H1 (cell line): Measurements from ENCODE around the gene EPHA10. TPM values are rescaled to one million over a fixed set of nuclear protein-coding genes. Genes with fewer than 3 reads are reported as not detected.

ENCODE experiments used
- CTCF ChIA-PET: fragments of 300-600 bp; sonication (Branson Sonifier 250); formaldehyde crosslinking; loops from one replicate; lab custom pipeline; 2021; ENCODE audit not compliant: partially characterized antibody; lab: Charles Lee
- POLR2A ChIA-PET: fragments of 300-600 bp; sonication (Branson Sonifier 250); formaldehyde crosslinking; loops from one replicate; lab custom pipeline; 2021; ENCODE audit warnings: inconsistent platforms; ENCODE audit not compliant: partially characterized antibody; lab: Charles Lee
- DNase-seq, 2 experiments: peaks; one replicate each; pipeline versions ENCODE4 v3.0.0 to v3.0.0-alpha.2; 2010 to 2022; ENCODE audit warnings: low spot score in 2 of 2, low read depth in 1 of 2, mixed read lengths in 1 of 2
- FAIRE-seq: peaks from 2 replicates; lab custom pipeline; 2011; peaks lifted over from hg19 to GRCh38; lab: Jason Lieb, UNC
- H2AFZ ChIP-seq: 2 replicates; pipeline ENCODE4 v1.8.1; 2012; ENCODE audit warnings: low read length, inconsistent platforms
- H2AK5ac ChIP-seq: 2 replicates; pipeline ENCODE4 v1.6.1; 2013; ENCODE audit warnings: low read depth, low read length
- H2BK120ac ChIP-seq: replicated peaks from 2 replicates; pipeline ENCODE3; 2013; ENCODE audit warnings: low read depth, low read length, inconsistent platforms
- H2BK12ac ChIP-seq: 2 replicates; pipeline ENCODE4 v1.6.1; 2013; ENCODE audit warnings: low read depth, low read length
- H2BK15ac ChIP-seq: 2 replicates; pipeline ENCODE4 v1.6.1; 2013; ENCODE audit warnings: low read length
- H2BK20ac ChIP-seq: 2 replicates; pipeline ENCODE4 v1.6.1; 2013; ENCODE audit warnings: low read length
- H2BK5ac ChIP-seq: 2 replicates; pipeline ENCODE4 v1.6.1; 2013; ENCODE audit warnings: low read depth, low read length
- H3K14ac ChIP-seq: 2 replicates; pipeline ENCODE4 v1.6.1; 2013; ENCODE audit warnings: inconsistent platforms; ENCODE audit not compliant: insufficient read length
- H3K18ac ChIP-seq: 2 replicates; pipeline ENCODE4 v1.6.1; 2013; ENCODE audit warnings: low read length; ENCODE audit errors: extremely low read depth
- H3K23ac ChIP-seq: 2 replicates; pipeline ENCODE4 v1.6.1; 2013; ENCODE audit warnings: inconsistent platforms; ENCODE audit not compliant: insufficient read length
- H3K23me2 ChIP-seq: 2 replicates; pipeline ENCODE4 v1.6.1; 2013; ENCODE audit warnings: low read depth, low read length
- H3K27ac ChIP-seq: 2 replicates; pipeline ENCODE4 v1.6.1; 2011; ENCODE audit warnings: low read depth, low read length, inconsistent platforms
- H3K27me3 ChIP-seq, 4 experiments: replicated peaks in 1 of 4; 1 replicate in 1 of 4; 2 replicates in 3 of 4; pipeline versions ENCODE4 v1.6.1 to v1.8.1; 2011 to 2013; ENCODE audit warnings: low read length in 3 of 4, mild to moderate bottlenecking in 3 of 4, inconsistent platforms in 2 of 4, mixed read lengths in 2 of 4, moderate library complexity in 1 of 4; ENCODE audit not compliant: control insufficient read depth in 3 of 4, insufficient read depth in 3 of 4; ENCODE audit errors: extremely low read depth in 1 of 4
- H3K36me3 ChIP-seq, 4 experiments: 2 replicates each; pipeline versions ENCODE4 v1.6.1 to v1.8.1; 2011 to 2013; ENCODE audit warnings: mild to moderate bottlenecking in 4 of 4, low read length in 3 of 4, moderate library complexity in 2 of 4, control low read depth in 1 of 4, inconsistent platforms in 1 of 4; ENCODE audit not compliant: insufficient read depth in 4 of 4, control insufficient read depth in 2 of 4
- H3K4ac ChIP-seq: replicated peaks from 2 replicates; pipeline ENCODE3; 2013; ENCODE audit warnings: low read length, low read depth, mixed read lengths, inconsistent platforms; ENCODE audit not compliant: insufficient read length
- H3K4me1 ChIP-seq, 4 experiments: replicated peaks in 1 of 4; 1 replicate in 1 of 4; 2 replicates in 3 of 4; pipeline versions ENCODE4 v1.6.1 to v1.8.1; 2011 to 2013; ENCODE audit warnings: low read length in 3 of 4, inconsistent platforms in 2 of 4, mixed read lengths in 1 of 4; ENCODE audit not compliant: insufficient read depth in 4 of 4, control insufficient read depth in 3 of 4
- H3K4me2 ChIP-seq, 2 experiments: 2 replicates each; pipeline versions ENCODE4 v1.6.1 to v1.8.1; 2011 to 2013; ENCODE audit warnings: low read depth in 2 of 2, low read length in 2 of 2, control low read depth in 1 of 2, inconsistent platforms in 1 of 2, mild to moderate bottlenecking in 1 of 2; ENCODE audit not compliant: insufficient read depth in 1 of 2
- H3K4me3 ChIP-seq, 4 experiments: fragments of 200-600, 300-600 bp in 1 of 4; sonication (generic), shearing (Covaris generic), sonication (Bioruptor Twin) in 1 of 4; 2 replicates each; pipeline versions ENCODE4 v1.5.1 to v1.8.1; 2011 to 2016; ENCODE audit warnings: low read length in 4 of 4, low read depth in 3 of 4, control low read depth in 2 of 4, inconsistent platforms in 2 of 4, mild to moderate bottlenecking in 2 of 4, mixed read lengths in 1 of 4, moderate library complexity in 1 of 4; ENCODE audit not compliant: insufficient read depth in 2 of 4; ENCODE audit errors: extremely low read depth in 1 of 4
- H3K56ac ChIP-seq: replicated peaks from 2 replicates; pipeline ENCODE3; 2013; ENCODE audit warnings: low read depth, mild to moderate bottlenecking, mixed read lengths, low read length, inconsistent platforms; ENCODE audit not compliant: insufficient read length
- H3K79me1 ChIP-seq: 2 replicates; pipeline ENCODE4 v1.6.1; 2013; ENCODE audit warnings: low read depth, low read length, control low read depth
- H3K79me2 ChIP-seq, 2 experiments: 2 replicates each; pipeline versions ENCODE4 v1.6.1 to v1.8.1; 2012 to 2013; ENCODE audit warnings: low read length in 2 of 2, mild to moderate bottlenecking in 2 of 2, inconsistent platforms in 1 of 2; ENCODE audit not compliant: insufficient read depth in 2 of 2, control insufficient read depth in 1 of 2
- H3K9ac ChIP-seq, 4 experiments: replicated peaks in 1 of 4; 1 replicate in 1 of 4; 2 replicates in 3 of 4; pipeline versions ENCODE4 v1.6.1 to v1.8.1; 2011 to 2013; ENCODE audit warnings: low read depth in 3 of 4, low read length in 3 of 4, control low read depth in 2 of 4, mild to moderate bottlenecking in 2 of 4, moderate library complexity in 2 of 4, inconsistent platforms in 1 of 4; ENCODE audit errors: extremely low read depth in 1 of 4
- H3K9me3 ChIP-seq, 2 experiments: 2 replicates each; pipeline versions ENCODE4 v1.6.1 to v1.8.1; 2012 to 2013; ENCODE audit warnings: mild to moderate bottlenecking in 2 of 2, moderate library complexity in 2 of 2, control low read depth in 1 of 2, inconsistent platforms in 1 of 2, low read depth in 1 of 2, low read length in 1 of 2, mixed read lengths in 1 of 2; ENCODE audit not compliant: insufficient read depth in 2 of 2
- H4K20me1 ChIP-seq, 2 experiments: replicated peaks in 1 of 2; 2 replicates each; pipeline versions ENCODE3 to v1.8.1; 2011 to 2013; ENCODE audit warnings: inconsistent platforms in 2 of 2, low read length in 2 of 2, mild to moderate bottlenecking in 1 of 2; ENCODE audit not compliant: insufficient read depth in 2 of 2, control insufficient read depth in 1 of 2
- H4K5ac ChIP-seq: 2 replicates; pipeline ENCODE4 v1.6.1; 2013; ENCODE audit warnings: low read length, low read depth, mixed read lengths, inconsistent platforms; ENCODE audit not compliant: insufficient read length
- H4K8ac ChIP-seq: 2 replicates; pipeline ENCODE4 v1.8.0; 2013; ENCODE audit warnings: mild to moderate bottlenecking, moderate library complexity, low read length, inconsistent platforms; ENCODE audit not compliant: insufficient read depth; ENCODE audit errors: extremely low read depth
- H4K91ac ChIP-seq: replicated peaks from 2 replicates; pipeline ENCODE3; 2013; ENCODE audit warnings: low read length, mixed read lengths, inconsistent platforms; ENCODE audit not compliant: insufficient read length
- ASH2L ChIP-seq: fragments of 200-600, 300-600 bp; sonication (generic); IDR thresholded peaks from one replicate; pipeline ENCODE4 v1.7.1; 2017; ENCODE audit warnings: low read length
- CBX5 ChIP-seq: fragments of 300-800, 300-1000 bp; sonication (generic); IDR thresholded peaks from 2 replicates; pipeline ENCODE4 v1.7.1; 2016; ENCODE audit warnings: antibody characterized with exemption, low read length, low read depth
- CHD2 ChIP-seq: IDR thresholded peaks from 2 replicates; pipeline ENCODE4 v1.6.1; 2012; ENCODE audit warnings: low read length, improper control_type of control experiment
- EGR1 ChIP-seq: IDR thresholded peaks from 2 replicates; pipeline ENCODE4 v1.6.1; 2011; ENCODE audit warnings: low read depth, low read length, borderline replicate concordance
- EP300 ChIP-seq, 2 experiments: IDR thresholded peaks; 1 replicate in 1 of 2; 2 replicates in 1 of 2; pipeline ENCODE4 v1.6.1; 2011 to 2012; ENCODE audit warnings: low read depth in 2 of 2, low read length in 2 of 2, mild to moderate bottlenecking in 2 of 2, borderline replicate concordance in 1 of 2, inconsistent platforms in 1 of 2, moderate library complexity in 1 of 2
- GABPA ChIP-seq: IDR thresholded peaks from 2 replicates; pipeline ENCODE4 v1.6.1; 2011; ENCODE audit warnings: mild to moderate bottlenecking, low read length, moderate library complexity, borderline replicate concordance; ENCODE audit not compliant: insufficient read depth
- HDAC2 ChIP-seq, 2 experiments: fragments of 300-600 bp in 1 of 2; sonication (generic) in 1 of 2; IDR thresholded peaks; 2 replicates each; pipeline ENCODE4 v1.6.1; 2011 to 2012; ENCODE audit warnings: low read depth in 2 of 2, low read length in 2 of 2, mild to moderate bottlenecking in 2 of 2, moderate library complexity in 2 of 2, borderline replicate concordance in 1 of 2, inconsistent platforms in 1 of 2
- JUND ChIP-seq: IDR thresholded peaks from 2 replicates; pipeline ENCODE4 v1.6.1; 2011; ENCODE audit warnings: mild to moderate bottlenecking, improper control_type of control experiment, low read length
- KDM4A ChIP-seq: IDR thresholded peaks from one replicate; pipeline ENCODE4 v1.7.1; 2012; ENCODE audit warnings: low read depth, mild to moderate bottlenecking, moderate library complexity, low read length, inconsistent platforms; ENCODE audit not compliant: severe bottlenecking
- NANOG ChIP-seq: IDR thresholded peaks from 2 replicates; pipeline ENCODE4 v1.6.1; 2011; ENCODE audit warnings: low read length, low read depth, mild to moderate bottlenecking, inconsistent platforms; ENCODE audit not compliant: insufficient read depth, poor library complexity, severe bottlenecking
- NRF1 ChIP-seq: IDR thresholded peaks from 2 replicates; pipeline ENCODE4 v1.6.1; 2011; ENCODE audit warnings: mild to moderate bottlenecking, low read depth, low read length, improper control_type of control experiment
- RBBP5 ChIP-seq: IDR thresholded peaks from 2 replicates; pipeline ENCODE4 v1.7.1; 2012; ENCODE audit warnings: low read depth, mild to moderate bottlenecking, inconsistent platforms, low read length, moderate library complexity, borderline replicate concordance
- ZNF274 ChIP-seq: IDR thresholded peaks from 2 replicates; pipeline ENCODE4 v1.7.0; 2012; ENCODE audit warnings: low read length, borderline replicate concordance; ENCODE audit errors: extremely low read depth
- WGBS, 2 experiments: shearing (Covaris generic) in 1 of 2; methylation state at CpG; one replicate each; pipeline versions ENCODE4 v1.1.6 to v1.1.7; 2013 to 2015; ENCODE audit warnings: low lambda C conversion rate in 2 of 2, mixed read lengths in 2 of 2, inconsistent platforms in 1 of 2, low coverage in 1 of 2, missing lambda C conversion rate in 1 of 2; ENCODE audit not compliant: insufficient replicate concordance in 2 of 2, insufficient coverage in 1 of 2, insufficient read length in 1 of 2; ENCODE audit errors: extremely low coverage in 1 of 2, missing lambda C conversion rate in 1 of 2; 5-methylcytosine and 5-hydroxymethylcytosine counted together
- polyA plus RNA-seq, 7 experiments: library from polyadenylated mRNA; depleted of rRNA in 3 of 7; stranded (reverse) in 5 of 7; unstranded in 2 of 7; fragments of >200 nt in 5 of 7; fragments of 200-250 nt in 2 of 7; gene quantifications; 1 replicate in 5 of 7; 2 replicates in 1 of 7; 4 replicates in 1 of 7; pipeline versions ENCODE4 v1.2.1 to v1.2.3, GENCODE V29; 2011 to 2013; ENCODE audit warnings: missing spikeins in 2 of 7, mixed read lengths in 2 of 7
- total RNA-seq: library from RNA; stranded (reverse); fragmentation: NEBNext Ultra II Directional; extraction: Animal tissue kit (Norgen Biotek cat#: 25700); gene quantifications from 2 replicates; pipeline ENCODE4 v1.2.1, GENCODE V29; 2021

Gene EPHA10
- total and polyA plus RNA-seq, 2 of the 8 experiments (the other 6 are each of a cell fraction or from before 2014, with no cell fraction given) = 0.54 to 1.0 TPM

- H3K4me2 ChIP-seq = no peak overlapping the region
- no peak overlapping the region for H4K8ac ChIP-seq
- no peak overlapping the region for H4K91ac ChIP-seq
- no peak overlapping the region for H4K5ac ChIP-seq
- H2BK5ac ChIP-seq = no peak overlapping the region
- no peak overlapping the region for H3K4me3 ChIP-seq
- DNase-seq = no peak
- H3K4ac ChIP-seq = no peak overlapping the region
- no peaks in the 10 kb centered on the region for H4K20me1 ChIP-seq
- H3K79me1 ChIP-seq = no peaks in the 10 kb centered on the region
- no peak overlapping the region for H2BK12ac ChIP-seq
- no peak overlapping the region for H3K14ac ChIP-seq
- no peak overlapping the region for H3K23ac ChIP-seq
- H2BK15ac ChIP-seq = no peak overlapping the region
- H2AFZ ChIP-seq = no peak overlapping the region
- H2BK20ac ChIP-seq = no peak overlapping the region
- H3K36me3 ChIP-seq = no peaks in the 10 kb centered on the region
- no peaks in the 10 kb centered on the region for H3K23me2 ChIP-seq
- CTCF ChIA-PET = interaction anchor here (1.5 kb wide), 1 partner anchor 25 kb away, joined by 4 read pairs; no protein-coding TSS in a partner anchor
- no peak overlapping the region for H2AK5ac ChIP-seq
- no peak for FAIRE-seq
- H3K9me3 ChIP-seq = peaks cover 3 to 6% of the 10 kb centered on the region in 2 experiments; a peak in 1 of 4 replicates
- no peak overlapping the region for H3K56ac ChIP-seq
- POLR2A ChIA-PET = interaction anchor here (1.1 kb wide), 1 partner anchor 37 kb away, joined by 3 read pairs; no protein-coding TSS in a partner anchor
- no peak overlapping the region for H2BK120ac ChIP-seq
- no peak overlapping the region for H3K9ac ChIP-seq
- no peaks in the 10 kb centered on the region for H3K79me2 ChIP-seq
- 82% methylated on average over 3 of the region's 3 CpGs; no CpG with 5 or more reads in 1 of the 2 experiments for WGBS, 2 experiments
- H3K27ac ChIP-seq = no peak overlapping the region
- H3K27me3 ChIP-seq = peaks cover 1 to 13% (median 8%) of the 10 kb centered on the region in 4 experiments
- no peaks in the 10 kb centered on the region for H3K4me1 ChIP-seq
- H3K18ac ChIP-seq = no peak overlapping the region
- no peak for TF ChIP-seq EP300 (IDR thresholded peaks at IDR 0.05; ENCODE audit: borderline replicate concordance in 1 of 2, low read depth in 2 of 2, low read length in 2 of 2)
- TF ChIP-seq JUND = no peak
- no peak for TF ChIP-seq CBX5
- TF ChIP-seq NANOG = no peak
- TF ChIP-seq EGR1 = no peak
- no peak for TF ChIP-seq CHD2
- TF ChIP-seq ZNF274 = no peak
- no peak for TF ChIP-seq GABPA
- TF ChIP-seq RBBP5 = no peak
- no peak for TF ChIP-seq NRF1
- no peak for TF ChIP-seq HDAC2 (IDR thresholded peaks at IDR 0.05; ENCODE audit: borderline replicate concordance in 1 of 2, low read depth in 2 of 2, low read length in 2 of 2)
- TF ChIP-seq ASH2L = no peak
- TF ChIP-seq KDM4A = no peak
These were observed 18.1 kb downstream of the EPHA10 start for GRCh38 chr1:37746806-37747205.
